ENCODE results near the gene NXT1.

The NXT1 gene

DNA sequence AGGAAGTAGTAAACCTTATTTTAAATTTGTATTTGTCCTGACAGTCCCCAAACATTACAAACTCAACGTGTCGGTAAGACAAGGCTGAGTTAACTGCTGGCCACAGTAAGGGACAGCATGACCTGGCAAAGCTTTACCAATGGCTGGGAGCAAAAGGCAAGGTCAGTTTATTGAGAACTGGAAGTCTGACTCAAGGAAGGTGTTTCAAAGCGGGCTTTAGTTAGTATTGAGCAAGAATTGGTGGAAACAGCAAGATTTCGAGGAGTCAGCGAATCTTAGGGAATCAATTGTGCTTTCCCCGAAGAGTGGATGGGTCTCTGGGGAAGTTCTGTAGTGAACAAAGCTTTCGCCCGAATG, 10.5 kb downstream of the NXT1 start:
- peak in 3 of 4 experiments; percentile 49 to 67 (median 62) for DNase-seq

GRCh38 chr20:23361476-23362391, 11.1 kb downstream of the NXT1 start, which contains the start of gene GZF1:
TSS of gene GZF1 (plus strand) at chr20:23362182. CDS start at chr20:23364384, 2,202 bp downstream.
- DNase-seq: peak; percentile 99 to 100 (median 100)

GRCh38 chr20:23362392-23363256, 12.0 kb downstream of the NXT1 start:
- peak; percentile 53 to 79 (median 76) for DNase-seq

DNA sequence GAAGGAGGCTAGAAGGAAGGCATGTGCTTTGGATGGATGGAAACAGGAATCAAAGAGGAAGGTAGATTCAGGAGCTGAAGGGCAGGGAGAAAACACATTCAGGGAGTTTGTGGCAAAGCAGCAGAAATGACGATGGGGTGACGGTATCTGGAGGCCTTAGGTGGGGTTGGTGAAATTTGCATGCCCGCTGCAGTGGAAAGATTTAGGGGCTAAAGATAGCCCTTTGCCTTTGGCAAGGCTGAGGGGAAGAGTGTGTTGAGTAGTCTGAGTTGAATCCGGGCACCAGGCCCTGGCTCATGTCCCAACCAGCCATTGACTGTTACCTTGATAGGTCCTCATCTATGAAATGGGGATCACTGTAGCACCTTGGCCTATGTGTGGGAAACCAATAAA, 12.7 kb downstream of the NXT1 start:
- DNase-seq: no peak

- no peak for DNase-seq
Measured at GRCh38 chr20:23365390-23366165, 15.0 kb downstream of the NXT1 start.

DNA sequence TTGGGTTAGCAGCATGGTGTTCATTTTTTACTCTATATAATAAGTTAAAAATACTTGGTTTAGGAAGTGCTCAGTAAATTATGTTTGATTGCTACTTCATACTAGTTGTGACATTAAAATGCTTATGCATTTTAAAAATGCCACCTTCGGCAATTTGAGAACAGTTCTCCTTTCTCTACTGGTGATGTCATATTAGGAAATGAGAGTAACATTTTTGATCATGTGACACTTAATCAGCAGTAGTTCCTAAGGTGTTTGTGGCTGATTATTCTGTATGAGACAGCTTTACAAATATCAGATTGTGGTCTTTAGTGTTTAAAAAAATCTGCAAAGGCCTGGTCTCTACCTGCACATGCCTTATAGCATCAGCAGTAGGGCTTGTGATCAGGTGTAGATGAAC, 15.8 kb downstream of the NXT1 start:
- peak; percentile 19 to 86 (median 66) for DNase-seq

DNA sequence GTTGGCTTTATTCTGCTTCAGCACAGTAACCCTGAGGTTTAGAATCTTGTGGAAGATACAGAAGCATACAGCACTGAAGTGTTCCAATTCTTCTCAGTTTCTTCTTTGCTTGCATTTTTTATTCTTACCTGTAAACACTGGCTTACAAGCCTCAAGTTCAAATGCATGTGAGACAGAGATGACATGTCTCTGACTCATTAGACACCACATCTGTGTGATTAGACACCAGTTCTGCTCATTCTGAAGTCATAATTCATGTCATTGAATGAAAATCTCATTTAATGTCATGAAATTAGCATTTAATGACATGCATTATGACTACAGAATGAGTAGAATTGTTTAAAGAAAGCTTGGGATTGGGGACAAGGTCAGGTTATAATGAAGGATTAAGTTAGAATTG, 17.2 kb downstream of the NXT1 start:
- peak in 1 of 4 experiments; percentile 24 for DNase-seq

GRCh38 chr20:23368316-23369071, 17.9 kb downstream of the NXT1 start:
- peak in 2 of 4 experiments; percentile 17 to 30 for DNase-seq

GRCh38 chr20:23369072-23369823, 18.7 kb downstream of the NXT1 start:
- DNase-seq: peak in 1 of 4 experiments; percentile 21

DNA sequence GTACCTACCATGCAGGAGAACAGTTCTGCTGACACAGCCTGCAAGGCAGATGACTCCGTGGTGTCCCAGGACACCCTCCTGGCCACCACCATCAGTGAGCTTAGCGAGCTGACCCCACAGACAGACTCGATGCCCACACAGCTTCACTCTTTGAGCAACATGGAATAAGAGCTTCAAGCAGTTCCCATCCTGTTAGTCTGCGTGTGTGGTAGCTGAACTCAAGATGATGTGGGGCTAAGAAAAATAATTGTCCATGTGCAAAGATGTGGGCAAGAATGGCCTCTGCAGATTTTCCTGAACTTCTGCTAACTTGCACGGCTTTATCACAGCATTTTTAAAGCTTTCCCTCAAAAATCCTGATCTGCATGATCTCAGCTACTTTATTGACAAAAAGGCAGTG, 19.7 kb downstream of the NXT1 start:
- no peak for DNase-seq

DNA sequence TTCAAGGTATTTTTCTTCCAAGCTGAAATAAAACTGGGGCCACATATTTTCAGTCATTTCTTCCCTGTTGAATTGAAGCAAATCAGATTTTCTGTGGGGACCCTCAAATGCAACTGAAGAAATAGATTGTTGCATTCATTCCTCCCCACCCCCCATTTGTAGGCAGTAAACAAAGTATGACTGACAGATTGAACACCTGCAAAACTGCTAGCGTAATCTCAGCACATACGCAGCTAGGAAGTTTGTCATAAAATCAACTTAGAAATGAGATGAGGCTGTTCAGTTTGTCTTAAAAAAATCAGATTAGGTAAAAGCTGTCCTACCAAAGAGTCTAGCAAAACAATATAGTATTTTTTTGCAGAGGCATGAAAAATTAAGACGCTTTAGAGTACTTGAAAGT, 20.3 kb downstream of the NXT1 start:
- no peak for DNase-seq

DNA sequence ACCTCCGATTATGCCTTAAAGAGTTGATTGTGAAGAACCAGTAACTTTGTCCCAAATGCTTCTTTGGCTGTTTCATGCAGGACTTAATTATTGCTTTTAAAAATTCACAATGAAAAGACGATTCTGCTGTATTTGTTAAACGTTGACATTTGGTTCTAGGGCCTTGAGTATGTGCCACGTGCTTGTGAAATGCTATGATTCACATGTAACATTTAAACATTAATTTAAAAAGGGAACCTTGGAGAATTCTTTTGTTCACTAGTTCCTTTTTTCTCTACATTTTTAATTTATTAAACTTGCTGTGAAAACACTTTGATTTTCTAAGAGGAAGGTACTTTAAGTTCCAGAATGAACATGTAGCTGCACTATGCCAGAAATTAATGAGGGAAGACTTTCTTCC, 20.9 kb downstream of the NXT1 start:
- peak; percentile 32 to 80 (median 57) for DNase-seq

DNA sequence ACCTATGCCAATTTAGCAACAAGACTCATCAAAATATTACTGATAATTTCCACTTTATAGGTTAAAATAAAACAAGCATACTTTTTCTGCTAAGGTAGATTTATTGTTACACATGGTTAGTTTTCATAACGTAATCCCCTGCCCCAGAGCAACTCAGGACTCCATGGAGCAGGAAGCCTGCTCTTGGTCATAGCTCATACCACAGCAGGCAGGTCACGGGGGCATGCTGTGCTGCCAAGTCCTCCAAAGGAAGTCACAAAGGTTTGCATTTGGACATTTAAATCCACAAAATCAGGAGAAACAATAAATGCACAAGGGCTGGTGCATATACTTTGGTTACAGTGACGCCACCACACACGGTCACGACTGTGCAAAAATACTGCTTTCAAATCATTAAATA, 23.9 kb downstream of the NXT1 start:
- DNase-seq: no peak

DNA sequence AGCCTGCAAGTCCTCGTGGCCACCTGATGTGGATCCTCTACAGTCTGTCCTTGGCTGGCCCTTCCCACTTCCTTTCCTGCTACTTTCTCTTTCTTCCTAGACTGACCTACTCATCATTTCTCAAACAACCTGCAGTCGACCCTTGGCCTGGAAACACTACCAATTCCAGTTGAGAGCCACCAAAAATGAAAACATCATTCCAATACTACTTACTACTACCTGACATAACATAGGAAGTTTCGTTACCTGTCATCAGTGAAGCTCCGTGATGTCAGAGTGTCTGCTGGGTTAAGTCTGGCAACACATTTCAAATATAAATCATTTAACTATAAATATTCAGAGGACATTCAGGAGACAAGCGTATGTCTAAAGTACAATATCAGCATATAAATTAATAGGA, 25.2 kb downstream of the NXT1 start:
- no peak for DNase-seq

GRCh38 chr20:23379772-23380171, 29.2 kb downstream of the NXT1 start:
- DNase-seq: no peak

DNA sequence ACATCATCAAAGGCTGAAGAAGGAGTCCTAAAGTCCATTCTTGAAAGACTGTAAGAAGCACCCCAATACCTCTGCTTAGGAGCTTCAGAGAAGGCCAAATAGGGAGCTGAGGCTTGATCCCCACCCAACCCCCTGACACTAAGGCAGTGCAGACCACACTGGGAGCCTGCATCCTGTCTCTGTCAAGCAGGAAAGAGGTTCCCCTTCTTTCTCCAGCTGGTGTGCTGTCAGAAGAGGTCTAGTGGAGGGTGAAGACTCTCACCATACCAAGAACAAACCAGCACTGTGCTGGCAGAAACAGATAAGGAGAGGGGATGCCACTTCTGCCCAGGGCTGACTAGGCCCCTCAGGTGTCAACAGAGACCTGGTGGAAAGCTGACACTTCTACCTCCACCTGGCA, 31.3 kb downstream of the NXT1 start:
- no peak for DNase-seq

DNA sequence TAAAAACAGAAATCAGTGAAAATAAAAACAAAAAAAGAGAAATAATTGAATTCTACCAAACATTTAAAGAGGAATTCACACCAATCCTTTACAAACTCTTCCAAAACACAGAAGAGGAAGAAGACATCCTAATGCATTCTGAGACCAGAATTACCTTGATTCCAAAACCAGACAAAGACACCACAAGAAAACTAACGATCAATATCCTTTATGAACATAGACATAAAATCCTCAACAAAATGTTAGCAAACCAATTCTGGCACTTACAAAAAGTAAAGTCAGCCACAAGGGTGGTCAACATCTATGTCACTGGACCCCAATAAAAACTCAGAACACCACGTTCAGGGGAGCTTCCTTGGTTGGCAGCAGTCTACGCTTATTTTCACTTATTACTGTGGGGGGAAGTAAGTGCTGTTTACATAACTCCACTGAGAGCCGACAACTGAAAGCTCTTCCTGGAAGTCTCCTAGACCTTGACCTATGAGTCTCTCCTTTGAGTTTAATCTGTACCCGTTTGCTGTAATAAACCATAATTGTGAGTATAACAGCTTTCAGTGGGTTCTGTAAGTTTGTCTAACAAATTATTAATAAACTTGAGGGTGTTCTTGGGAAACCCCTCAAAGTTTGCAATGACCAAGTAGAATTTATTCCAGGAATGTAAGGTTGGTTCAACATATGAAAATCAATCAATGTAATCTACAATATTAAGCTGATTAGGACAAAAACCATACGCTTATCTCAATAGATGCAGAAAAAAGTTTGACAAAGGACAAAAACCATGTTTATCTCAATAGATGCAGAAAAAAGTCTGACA, 35.9 kb downstream of the NXT1 start:
- no peak for DNase-seq

DNA sequence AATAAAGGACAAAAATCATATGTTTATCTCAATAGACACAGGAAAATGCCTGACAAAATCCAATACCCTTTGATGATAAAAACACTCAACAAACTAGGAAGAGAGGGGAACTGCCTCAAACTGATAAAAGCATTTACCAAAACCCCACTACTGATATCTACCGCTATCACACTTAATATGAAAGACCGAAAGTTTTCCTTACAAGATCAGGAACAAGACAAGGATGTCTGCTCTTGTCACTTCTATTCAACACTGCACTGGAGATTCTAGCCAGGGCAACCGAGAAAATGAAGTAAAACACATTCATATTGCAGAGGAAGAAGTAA, 36.5 kb downstream of the NXT1 start:
- no peak for DNase-seq

GRCh38 chr20:23390091-23390774, 39.6 kb downstream of the NXT1 start:
- DNase-seq: no peak
